Measurements from ENCODE around the gene RIPK4. TPM values are rescaled to one million over a fixed set of nuclear protein-coding genes. Genes with fewer than 3 reads are reported as not detected.
A peak's percentile ranks its signal among the peaks of the same experiment; 100 is the strongest.

Gene RIPK4
- total RNA-seq, 2 experiments from 2014 or later, result 0.65 to 0.76 TPM

DNA sequence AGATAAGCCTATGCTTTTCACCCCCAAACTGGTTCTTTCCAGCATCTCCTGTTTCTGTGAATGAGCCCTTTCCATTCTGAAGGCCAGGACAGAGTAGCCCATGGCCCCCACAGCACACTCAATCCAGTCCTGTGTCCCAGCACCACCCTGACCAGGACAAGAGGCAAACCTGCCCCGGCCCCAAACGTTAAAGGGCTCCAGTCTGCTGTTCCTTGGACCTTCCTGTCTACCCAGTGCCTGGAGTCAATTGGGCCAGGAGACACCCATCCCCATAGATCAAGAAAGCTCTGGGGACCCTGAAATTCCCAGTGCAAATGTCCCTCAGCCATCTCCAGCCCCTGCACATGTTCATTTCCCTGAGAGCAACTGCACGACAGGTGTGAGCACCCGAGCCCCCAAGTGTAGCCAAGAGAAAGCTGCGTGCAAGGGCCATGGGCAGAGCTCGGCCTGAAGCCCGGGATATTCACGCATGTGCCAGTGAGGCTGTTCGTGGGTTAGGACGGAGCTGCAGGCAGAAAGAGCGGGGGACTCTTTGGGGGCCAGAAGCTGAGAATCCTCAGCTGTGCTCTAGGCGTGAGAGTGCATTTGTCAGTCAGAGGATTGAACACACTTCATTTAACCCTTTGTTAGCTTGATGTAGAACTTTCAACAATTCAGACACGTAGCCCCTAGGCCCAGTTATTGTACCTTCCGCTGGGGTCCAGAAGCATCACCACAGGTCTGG lies 4.2 kb upstream of the RIPK4 start:
- intact Hi-C loops (cut with micrococcal nuclease), result no loop called here
- DNase-seq (no peak), ATAC-seq (no peak)
- Mint-ChIP-seq H3K4me3 (no peak overlapping the region), H3K4me1 (ENCODE audit: low read depth) (peaks cover 21% of the 10 kb centered on the region), H3K27me3 (peaks cover 55% of the 10 kb centered on the region), H3K9me3 (no peaks in the 10 kb centered on the region), H3K36me3 (ENCODE audit: low read depth) (no peaks in the 10 kb centered on the region), H3K27ac (no peak overlapping the region)
- TF ChIP-seq, protein P1, sequence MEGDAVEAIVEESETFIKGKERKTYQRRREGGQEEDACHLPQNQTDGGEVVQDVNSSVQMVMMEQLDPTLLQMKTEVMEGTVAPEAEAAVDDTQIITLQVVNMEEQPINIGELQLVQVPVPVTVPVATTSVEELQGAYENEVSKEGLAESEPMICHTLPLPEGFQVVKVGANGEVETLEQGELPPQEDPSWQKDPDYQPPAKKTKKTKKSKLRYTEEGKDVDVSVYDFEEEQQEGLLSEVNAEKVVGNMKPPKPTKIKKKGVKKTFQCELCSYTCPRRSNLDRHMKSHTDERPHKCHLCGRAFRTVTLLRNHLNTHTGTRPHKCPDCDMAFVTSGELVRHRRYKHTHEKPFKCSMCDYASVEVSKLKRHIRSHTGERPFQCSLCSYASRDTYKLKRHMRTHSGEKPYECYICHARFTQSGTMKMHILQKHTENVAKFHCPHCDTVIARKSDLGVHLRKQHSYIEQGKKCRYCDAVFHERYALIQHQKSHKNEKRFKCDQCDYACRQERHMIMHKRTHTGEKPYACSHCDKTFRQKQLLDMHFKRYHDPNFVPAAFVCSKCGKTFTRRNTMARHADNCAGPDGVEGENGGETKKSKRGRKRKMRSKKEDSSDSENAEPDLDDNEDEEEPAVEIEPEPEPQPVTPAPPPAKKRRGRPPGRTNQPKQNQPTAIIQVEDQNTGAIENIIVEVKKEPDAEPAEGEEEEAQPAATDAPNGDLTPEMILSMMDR (IDR thresholded peaks at IDR 0.05), result no peak
- CTCF ChIA-PET, result interaction anchor here (0.6 kb wide), 1 partner anchor 209 kb away, joined by 3 read pairs; no protein-coding TSS in a partner anchor
- POLR2A ChIA-PET, result no interaction called here

GRCh38 chr21:41769933-41770332 lies 3.1 kb upstream of the RIPK4 start:
- TF ChIP-seq, protein P1 (IDR thresholded peaks at IDR 0.05), result no peak
- no peaks in the 10 kb centered on the region for H3K36me3 Mint-ChIP-seq (ENCODE audit: low read depth)
- CTCF ChIA-PET, result no interaction called here

DNA sequence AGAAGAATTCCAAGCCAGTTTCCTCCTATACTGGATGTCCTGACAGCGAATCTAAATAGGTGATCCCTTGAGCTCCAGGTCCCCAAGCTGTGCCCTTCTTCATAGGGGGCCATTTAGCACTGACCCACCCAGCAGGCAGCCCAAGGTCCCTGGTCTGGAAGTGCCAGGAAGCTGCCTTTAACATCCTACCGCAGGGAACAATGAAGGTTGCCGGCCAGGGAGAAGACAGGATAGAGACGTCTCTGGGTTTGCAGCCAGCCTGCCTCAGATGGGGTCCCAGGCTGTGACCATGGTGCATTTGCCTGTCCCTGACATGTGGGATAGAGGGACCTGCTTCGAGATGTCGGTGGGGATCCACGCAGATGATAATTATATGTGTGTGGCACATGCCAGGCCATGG lies 2.7 kb upstream of the RIPK4 start:
- DNase-seq (no peak), ATAC-seq (no peak)
- POLR2A ChIA-PET, result no interaction called here
- CTCF ChIA-PET, result no interaction called here
- intact Hi-C loops (cut with micrococcal nuclease), result no loop called here
- H3K4me1 Mint-ChIP-seq (ENCODE audit: low read depth), result peaks cover 24% of the 10 kb centered on the region
- no peaks in the 10 kb centered on the region for H3K36me3 Mint-ChIP-seq (ENCODE audit: low read depth)
- TF ChIP-seq, protein P1 (IDR thresholded peaks at IDR 0.05), result no peak
- H3K9me3 Mint-ChIP-seq, result no peaks in the 10 kb centered on the region
- H3K27me3 Mint-ChIP-seq, result peaks cover 57% of the 10 kb centered on the region
- no peak overlapping the region for H3K4me3 Mint-ChIP-seq
- H3K27ac Mint-ChIP-seq, result no peak overlapping the region

More at GRCh38 chr21:41769933-41770332, 3.1 kb upstream of the RIPK4 start:
- H3K27ac Mint-ChIP-seq, result no peak overlapping the region
- ATAC-seq (no peak), DNase-seq (no peak)
- intact Hi-C loops (cut with micrococcal nuclease), result no loop called here
- no peaks in the 10 kb centered on the region for H3K9me3 Mint-ChIP-seq
- peaks cover 24% of the 10 kb centered on the region for H3K4me1 Mint-ChIP-seq (ENCODE audit: low read depth)
- H3K4me3 Mint-ChIP-seq, result no peak overlapping the region
- peaks cover 56% of the 10 kb centered on the region for H3K27me3 Mint-ChIP-seq
- POLR2A ChIA-PET, result no interaction called here

DNA sequence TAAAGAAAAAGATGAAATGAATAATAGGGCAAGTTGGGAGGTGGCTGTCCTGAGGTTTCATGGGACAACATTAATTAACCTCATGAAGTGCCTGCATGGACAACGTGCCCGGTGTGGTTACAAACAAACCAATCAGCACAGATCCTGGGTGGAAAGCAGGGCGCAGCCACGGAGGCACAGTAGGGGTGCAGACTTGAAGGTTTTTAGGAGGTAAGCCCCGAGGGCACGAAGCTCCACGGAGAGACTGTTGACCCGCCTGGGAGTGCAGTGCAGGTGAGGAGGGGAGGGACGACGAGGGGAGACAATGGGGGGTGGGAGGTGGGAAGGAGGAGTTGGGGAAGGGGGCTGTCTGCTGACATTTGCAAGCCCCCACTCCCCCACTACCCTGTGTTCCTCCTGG lies 2.3 kb upstream of the RIPK4 start:
- Mint-ChIP-seq H3K9me3 (no peaks in the 10 kb centered on the region), H3K36me3 (ENCODE audit: low read depth) (no peaks in the 10 kb centered on the region), H3K4me3 (peak overlapping the region; percentile 37), H3K27me3 (peaks cover 56% of the 10 kb centered on the region), H3K4me1 (ENCODE audit: low read depth) (peaks cover 24% of the 10 kb centered on the region), H3K27ac (no peak overlapping the region)
- CTCF ChIA-PET, result interaction anchor here (1.4 kb wide), 1 partner anchor 8 kb away, joined by 4 read pairs; no protein-coding TSS in a partner anchor
- DNase-seq (no peak), ATAC-seq (no peak)
- TF ChIP-seq, protein P1 (IDR thresholded peaks at IDR 0.05), result no peak
- POLR2A ChIA-PET, result interaction anchor here (1.4 kb wide), 1 partner anchor 15 kb away, joined by 3 read pairs; no protein-coding TSS in a partner anchor
- intact Hi-C loops (cut with micrococcal nuclease), result no loop called here

GRCh38 chr21:41768437-41769042 lies 1.7 kb upstream of the RIPK4 start:
- CTCF ChIA-PET, result interaction anchor here (1.0 to 1.5 kb wide), 3 partner anchors 8 to 339 kb away, joined by 3 to 4 read pairs (median 4); no protein-coding TSS in a partner anchor
- DNase-seq (peak; percentile 36), ATAC-seq (peak; percentile 52)
- POLR2A ChIA-PET, result interaction anchor here (1.4 kb wide), 1 partner anchor 15 kb away, joined by 3 read pairs; no protein-coding TSS in a partner anchor
- H3K27ac Mint-ChIP-seq, result no peak overlapping the region
- intact Hi-C loops (cut with micrococcal nuclease), result no loop called here
- H3K36me3 Mint-ChIP-seq (ENCODE audit: low read depth), result no peaks in the 10 kb centered on the region
- TF ChIP-seq, protein P1 (IDR thresholded peaks at IDR 0.05), result no peak
- H3K4me3 Mint-ChIP-seq, result peak overlapping the region; percentile 37
- no peaks in the 10 kb centered on the region for H3K9me3 Mint-ChIP-seq
- H3K27me3 Mint-ChIP-seq, result peaks cover 55% of the 10 kb centered on the region
- H3K4me1 Mint-ChIP-seq (ENCODE audit: low read depth), result peaks cover 24% of the 10 kb centered on the region

All from activated CD8-positive, alpha-beta T cell treated with anti-CD3 and anti-CD28 coated beads for 36 hours (primary cell).